Measurements from ENCODE around the gene UROC1.

Gene UROC1

DNA sequence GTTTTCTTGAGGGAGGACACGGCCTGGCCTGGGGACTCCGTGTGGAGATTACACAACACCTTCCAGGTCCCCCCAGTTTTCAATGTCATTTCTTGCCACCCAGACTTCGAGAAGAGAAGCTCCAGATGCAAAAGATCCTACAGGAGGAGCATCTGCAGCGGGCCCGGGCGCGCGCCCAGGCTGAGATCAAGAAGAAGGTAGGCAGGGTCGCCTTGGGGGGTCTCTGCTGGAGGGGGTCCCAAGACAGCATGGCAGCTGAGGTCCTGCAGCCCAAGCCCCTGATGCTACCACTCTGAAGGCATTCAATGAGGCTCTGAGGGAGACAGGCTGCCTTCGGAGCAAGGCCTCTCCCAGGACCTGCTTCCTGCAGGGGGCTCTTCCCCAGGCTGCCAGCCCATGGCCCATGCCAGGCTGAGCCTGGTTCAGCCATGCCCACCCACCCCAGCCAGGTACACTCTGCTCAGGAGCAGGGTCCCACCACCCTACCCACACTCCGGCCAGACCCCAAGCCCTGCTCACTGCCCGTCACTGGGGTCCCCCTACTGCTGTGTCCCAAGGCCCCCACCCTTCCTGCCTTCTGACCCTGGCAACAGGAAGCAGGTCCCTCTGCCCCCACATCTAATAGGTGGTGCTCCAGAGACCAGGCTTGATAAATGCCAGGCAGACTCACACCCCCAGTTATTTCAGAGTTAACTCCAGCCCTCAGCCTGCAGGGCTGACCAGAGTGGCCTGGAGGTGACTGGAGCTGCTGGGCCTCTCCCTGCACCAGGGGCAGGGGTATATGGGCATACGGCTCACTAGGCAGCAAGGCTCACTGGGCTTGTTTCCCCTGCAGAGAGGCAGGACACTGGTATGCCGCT lies 81.9 kb downstream of the UROC1 start:
- no peak overlapping the region for H3K4me3 ChIP-seq (ENCODE audit: low read depth, low read length)
- no peak for DNase-seq (ENCODE audit: low read depth)

DNA sequence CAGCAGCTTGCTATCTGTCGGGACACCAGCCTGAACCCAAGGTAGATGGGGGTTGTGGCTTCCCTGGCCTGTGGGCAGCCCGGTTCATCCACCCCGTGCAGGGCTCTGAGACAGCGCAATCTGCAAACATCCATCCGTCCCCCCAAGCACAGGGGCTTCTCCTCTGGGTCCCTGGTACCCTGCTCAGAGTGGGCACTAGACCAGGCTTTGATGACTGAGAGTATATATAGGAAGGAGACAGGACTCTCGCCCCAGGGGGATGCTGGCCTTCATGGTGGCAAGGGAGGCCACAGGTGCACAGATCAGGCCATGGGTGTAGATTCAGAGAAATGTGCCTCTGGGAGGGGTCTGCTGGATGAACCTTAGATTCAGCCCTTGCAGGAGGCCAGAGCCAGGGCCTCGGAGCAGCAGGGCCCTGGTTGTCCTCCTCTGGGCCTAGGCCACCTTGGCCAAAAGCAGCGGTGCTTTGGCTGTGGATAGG lies 82.6 kb downstream of the UROC1 start:
- DNase-seq (ENCODE audit: low read depth), result no peak
- H3K4me3 ChIP-seq (ENCODE audit: low read depth, low read length), result no peak overlapping the region

DNA sequence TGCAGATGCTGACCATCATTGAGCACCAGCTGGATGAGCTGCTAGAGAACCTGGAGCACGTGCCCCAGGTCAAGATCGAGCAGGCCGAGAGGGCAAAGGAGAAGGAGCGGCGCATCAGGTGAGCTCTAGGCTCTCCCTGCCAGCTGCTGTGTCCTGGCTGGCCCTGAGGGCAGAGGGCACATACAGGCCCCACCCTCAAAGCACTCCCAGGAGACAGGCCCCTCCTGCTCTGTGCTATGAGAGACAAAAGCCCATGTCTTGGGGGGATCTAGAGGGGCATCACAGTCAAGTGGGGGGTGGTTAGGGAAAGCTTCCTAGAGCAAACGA lies 83.3 kb downstream of the UROC1 start:
- no peak overlapping the region for H3K4me3 ChIP-seq (ENCODE audit: low read depth, low read length)
- DNase-seq (ENCODE audit: low read depth), result no peak

DNA sequence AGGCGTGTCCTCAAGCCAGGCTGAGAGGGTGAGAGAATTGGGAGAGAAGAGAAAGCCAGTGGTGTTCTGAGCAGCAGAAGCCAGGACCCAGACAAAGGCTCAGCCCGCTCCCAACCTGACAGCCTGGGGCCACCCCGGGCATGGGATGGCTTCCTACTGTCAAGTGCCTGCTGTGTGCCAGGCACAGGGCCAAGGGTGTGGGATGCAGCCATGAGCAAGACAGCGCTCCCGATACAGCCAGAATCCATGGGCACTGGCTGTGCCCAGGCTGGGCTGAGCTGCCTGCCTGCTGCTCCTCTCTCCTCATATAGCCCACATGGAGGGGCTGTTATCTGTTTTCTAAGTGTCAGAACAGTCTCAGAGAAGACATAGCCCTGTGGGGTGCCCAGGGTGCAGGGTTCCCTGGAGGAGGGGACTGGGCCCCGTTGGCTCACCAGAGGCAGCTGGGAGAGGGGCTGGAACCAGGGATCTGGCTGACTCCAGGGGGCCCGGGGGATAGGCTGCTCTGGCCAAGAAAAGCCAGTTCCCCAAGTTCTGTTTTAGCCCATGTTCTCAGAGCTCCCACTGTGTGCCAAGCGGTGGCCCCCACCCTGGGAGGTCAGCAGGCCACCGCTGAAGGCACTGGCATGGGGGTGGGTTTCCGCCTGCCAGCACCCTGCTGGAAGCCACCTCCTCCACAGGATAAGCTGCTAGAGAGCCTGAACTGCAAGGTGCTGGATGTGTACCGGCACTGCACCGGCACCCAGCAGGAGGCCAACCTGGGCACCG lies 83.9 kb downstream of the UROC1 start:
- no peak overlapping the region for H3K4me3 ChIP-seq (ENCODE audit: low read depth, low read length)
- DNase-seq (ENCODE audit: low read depth), result no peak

DNA sequence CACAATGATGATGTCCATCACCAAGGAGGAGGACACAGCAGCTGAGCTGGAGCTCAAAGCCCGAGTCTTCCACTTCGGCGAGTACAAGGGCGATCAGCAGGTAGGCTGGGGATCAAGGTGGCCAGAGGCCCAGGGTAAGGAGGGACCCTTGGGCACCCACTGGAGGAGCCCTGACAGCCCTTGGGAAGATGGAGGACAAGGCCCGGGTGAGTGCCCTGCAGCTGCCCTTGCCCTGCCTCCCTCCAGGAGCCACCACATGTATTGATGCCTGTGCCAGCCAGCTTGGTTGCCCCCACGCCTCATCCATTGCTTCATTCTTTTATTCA lies 84.5 kb downstream of the UROC1 start:
- no peak for DNase-seq (ENCODE audit: low read depth)
- H3K4me3 ChIP-seq (ENCODE audit: low read depth, low read length), result no peak overlapping the region

DNA sequence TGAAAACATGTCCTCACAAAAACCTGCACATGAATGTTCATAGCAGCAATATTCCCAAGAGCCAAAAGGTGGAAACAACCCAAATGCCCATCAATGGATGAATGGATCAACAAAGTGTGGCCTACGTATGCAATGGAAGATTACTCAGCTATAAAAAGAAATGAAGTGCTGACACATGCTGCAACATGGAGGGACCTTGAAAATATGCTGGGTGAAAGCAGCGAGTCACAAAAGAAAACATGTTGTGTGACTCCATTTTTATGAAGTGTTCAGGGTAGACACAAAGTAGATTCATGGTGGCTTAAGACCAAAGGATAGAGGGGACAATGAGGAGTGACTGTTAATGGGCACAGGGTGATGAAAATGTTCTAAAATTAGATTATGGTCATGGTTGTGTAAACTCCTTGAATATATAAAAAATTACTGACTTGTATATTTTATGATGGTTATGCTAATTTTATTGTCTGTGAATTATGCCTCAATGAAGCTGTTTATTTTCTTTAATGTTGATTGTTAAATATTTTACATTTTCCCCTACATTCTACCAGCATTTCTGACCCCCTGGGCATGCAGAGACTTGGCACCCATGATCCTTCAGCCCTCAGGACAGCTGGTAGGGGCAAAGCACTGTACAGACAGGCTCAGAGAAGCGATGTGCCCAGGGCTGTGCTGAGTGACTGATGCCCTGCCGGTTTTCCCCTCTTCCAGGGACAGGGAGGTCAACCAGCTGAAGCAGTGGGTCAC lies 85.0 kb downstream of the UROC1 start:
- no peak overlapping the region for H3K4me3 ChIP-seq (ENCODE audit: low read depth, low read length)
- peak; percentile 25 for DNase-seq (ENCODE audit: low read depth)
